Measurements from ENCODE around the gene BMP8B. TPM values are rescaled to one million over a fixed set of nuclear protein-coding genes. Genes with fewer than 3 reads are reported as not detected.
"Not testable (repeated sequence)": the region's sequence is repeated elsewhere in the genome, so short reads cannot be mapped to it uniquely, and the experiment has no call there.

The BMP8B gene
- total RNA-seq, 1 donor from 2014 or later: 0.16 TPM

- H3K36me3 Mint-ChIP-seq (ENCODE audit: low read depth, unreplicated experiment): no peaks in the 10 kb centered on the region
- H3K4me1 Mint-ChIP-seq (ENCODE audit: low read depth, unreplicated experiment): peaks cover 15% of the 10 kb centered on the region
- Histone ChIP-seq H3K4me1 (ENCODE audit: insufficient read depth, low read length) (no peaks in the 10 kb centered on the region), H3K4me3 (ENCODE audit: insufficient read depth, low read depth, low read length) (no peak overlapping the region), H3K4me2 (ENCODE audit: low read length) (no peak overlapping the region), H3K27ac (ENCODE audit: low read depth, low read length) (no peak overlapping the region), H3K36me3 (ENCODE audit: insufficient read depth, low read length) (no peaks in the 10 kb centered on the region), H2AFZ (ENCODE audit: low read depth, low read length) (no peak overlapping the region), H3K79me2 (ENCODE audit: insufficient read depth, low read length) (no peaks in the 10 kb centered on the region), H3K9me3 (ENCODE audit: insufficient read depth, low read depth, low read length) (no peaks in the 10 kb centered on the region), H3K9ac (ENCODE audit: low read length) (no peak overlapping the region), H3K27me3 (ENCODE audit: insufficient read depth, low read length) (peaks cover 11% of the 10 kb centered on the region), H4K20me1 (ENCODE audit: insufficient read depth, low read length) (no peaks in the 10 kb centered on the region)
- DNase-seq (ENCODE audit: low read depth) (no peak), FAIRE-seq (no peak)
- no peak for TF ChIP-seq CTCF (IDR thresholded peaks at IDR 0.05; ENCODE audit: insufficient read depth, low read depth, low read length)
- TF ChIP-seq EZH2 (IDR thresholded peaks at IDR 0.05; ENCODE audit: insufficient read depth, low read length): no peak
- peaks cover 28% of the 10 kb centered on the region for H3K27me3 Mint-ChIP-seq (ENCODE audit: low read depth, unreplicated experiment)
- peaks cover 3% of the 10 kb centered on the region for H3K9me3 Mint-ChIP-seq (ENCODE audit: unreplicated experiment)
- no peak overlapping the region for H3K27ac Mint-ChIP-seq (ENCODE audit: unreplicated experiment)
- H3K4me3 Mint-ChIP-seq (ENCODE audit: unreplicated experiment): no peak overlapping the region
Measured at GRCh38 chr1:39777306-39777705, 11.4 kb downstream of the BMP8B start.

GRCh38 chr1:39776886-39777285 lies 11.8 kb downstream of the BMP8B start:
- Histone ChIP-seq H4K20me1 (ENCODE audit: insufficient read depth, low read length) (no peaks in the 10 kb centered on the region), H3K27me3 (ENCODE audit: insufficient read depth, low read length) (peaks cover 11% of the 10 kb centered on the region), H2AFZ (ENCODE audit: low read depth, low read length) (no peak overlapping the region), H3K9ac (ENCODE audit: low read length) (no peak overlapping the region), H3K79me2 (ENCODE audit: insufficient read depth, low read length) (no peaks in the 10 kb centered on the region), H3K4me2 (ENCODE audit: low read length) (no peak overlapping the region), H3K4me1 (ENCODE audit: insufficient read depth, low read length) (no peaks in the 10 kb centered on the region), H3K27ac (ENCODE audit: low read depth, low read length) (no peak overlapping the region), H3K9me3 (ENCODE audit: insufficient read depth, low read depth, low read length) (no peaks in the 10 kb centered on the region), H3K36me3 (ENCODE audit: insufficient read depth, low read length) (no peaks in the 10 kb centered on the region), H3K4me3 (ENCODE audit: insufficient read depth, low read depth, low read length) (no peak overlapping the region)
- Mint-ChIP-seq H3K9me3 (ENCODE audit: unreplicated experiment) (peaks cover 3% of the 10 kb centered on the region), H3K4me3 (ENCODE audit: unreplicated experiment) (peak overlapping the region; percentile 50), H3K36me3 (ENCODE audit: low read depth, unreplicated experiment) (no peaks in the 10 kb centered on the region), H3K27me3 (ENCODE audit: low read depth, unreplicated experiment) (peaks cover 28% of the 10 kb centered on the region), H3K27ac (ENCODE audit: unreplicated experiment) (peak overlapping the region; percentile 4), H3K4me1 (ENCODE audit: low read depth, unreplicated experiment) (peaks cover 15% of the 10 kb centered on the region)
- TF ChIP-seq CTCF (IDR thresholded peaks at IDR 0.05; ENCODE audit: insufficient read depth, low read depth, low read length): no peak
- TF ChIP-seq EZH2 (IDR thresholded peaks at IDR 0.05; ENCODE audit: insufficient read depth, low read length): no peak
- DNase-seq (ENCODE audit: low read depth) (no peak), FAIRE-seq (no peak)

- Histone ChIP-seq H3K79me2 (ENCODE audit: insufficient read depth, low read length) (no peaks in the 10 kb centered on the region), H3K27ac (ENCODE audit: low read depth, low read length) (no peak overlapping the region), H3K9ac (ENCODE audit: low read length) (no peak overlapping the region), H3K36me3 (ENCODE audit: insufficient read depth, low read length) (no peaks in the 10 kb centered on the region), H3K4me2 (ENCODE audit: low read length) (no peak overlapping the region), H3K27me3 (ENCODE audit: insufficient read depth, low read length) (peaks cover 11% of the 10 kb centered on the region), H3K9me3 (ENCODE audit: insufficient read depth, low read depth, low read length) (no peaks in the 10 kb centered on the region), H3K4me1 (ENCODE audit: insufficient read depth, low read length) (no peaks in the 10 kb centered on the region), H4K20me1 (ENCODE audit: insufficient read depth, low read length) (no peaks in the 10 kb centered on the region), H3K4me3 (ENCODE audit: insufficient read depth, low read depth, low read length) (no peak overlapping the region), H2AFZ (ENCODE audit: low read depth, low read length) (no peak overlapping the region)
- Mint-ChIP-seq H3K27ac (ENCODE audit: unreplicated experiment) (no peak overlapping the region), H3K4me3 (ENCODE audit: unreplicated experiment) (no peak overlapping the region), H3K27me3 (ENCODE audit: low read depth, unreplicated experiment) (peaks cover 25% of the 10 kb centered on the region), H3K36me3 (ENCODE audit: low read depth, unreplicated experiment) (no peaks in the 10 kb centered on the region), H3K4me1 (ENCODE audit: low read depth, unreplicated experiment) (peaks cover 15% of the 10 kb centered on the region), H3K9me3 (ENCODE audit: unreplicated experiment) (peaks cover 3% of the 10 kb centered on the region)
- no peak for TF ChIP-seq CTCF (IDR thresholded peaks at IDR 0.05; ENCODE audit: insufficient read depth, low read depth, low read length)
- no peak for FAIRE-seq
- no peak for DNase-seq (ENCODE audit: low read depth)
Measured at GRCh38 chr1:39776400-39776713, 12.3 kb downstream of the BMP8B start.

- not testable (repeated sequence) for H3K27me3 ChIP-seq (ENCODE audit: insufficient read depth, low read length); H3K36me3 ChIP-seq (ENCODE audit: insufficient read depth, low read length); H3K4me2 ChIP-seq (ENCODE audit: low read length); H3K27ac ChIP-seq (ENCODE audit: low read depth, low read length); H2AFZ ChIP-seq (ENCODE audit: low read depth, low read length); H3K4me3 Mint-ChIP-seq (ENCODE audit: unreplicated experiment); H3K9me3 Mint-ChIP-seq (ENCODE audit: unreplicated experiment); H3K27ac Mint-ChIP-seq (ENCODE audit: unreplicated experiment); H4K20me1 ChIP-seq (ENCODE audit: insufficient read depth, low read length); H3K36me3 Mint-ChIP-seq (ENCODE audit: low read depth, unreplicated experiment); H3K4me3 ChIP-seq (ENCODE audit: insufficient read depth, low read depth, low read length); H3K9ac ChIP-seq (ENCODE audit: low read length); H3K79me2 ChIP-seq (ENCODE audit: insufficient read depth, low read length); FAIRE-seq; DNase-seq (ENCODE audit: low read depth); H3K4me1 ChIP-seq (ENCODE audit: insufficient read depth, low read length); H3K9me3 ChIP-seq (ENCODE audit: insufficient read depth, low read depth, low read length)
- peaks cover 20% of the 10 kb centered on the region for H3K27me3 Mint-ChIP-seq (ENCODE audit: low read depth, unreplicated experiment)
- H3K4me1 Mint-ChIP-seq (ENCODE audit: low read depth, unreplicated experiment): peaks cover 15% of the 10 kb centered on the region
Measured at GRCh38 chr1:39775676-39776399, 12.8 kb downstream of the BMP8B start.

Measured in astrocyte (in vitro differentiated cells and primary cell).